D721Med (cell line): ENCODE results near the gene RABAC1.
A peak's percentile ranks its signal among the peaks of the same experiment; 100 is the strongest.

Experiments
- DNase-seq: peaks from one replicate; pipeline ENCODE4 v3.0.0; 2011; ENCODE audit warnings: low spot score; ENCODE audit not compliant: insufficient read length
- FAIRE-seq: peaks from 2 replicates; lab custom pipeline; 2011; peaks lifted over from hg19 to GRCh38; lab: Jason Lieb, UNC
- CTCF ChIP-seq: IDR thresholded peaks from 2 replicates; pipeline ENCODE4 v1.5.1; 2012; ENCODE audit warnings: mild to moderate bottlenecking, control low read depth; ENCODE audit not compliant: insufficient read depth; ENCODE audit errors: missing control alignments

The RABAC1 gene

GRCh38 chr19:41968751-41969595 is 9.9 kb upstream of the RABAC1 start:
- DNase-seq (no peak), FAIRE-seq (no peak)
- no peak for TF ChIP-seq CTCF

- FAIRE-seq = no peak
- no peak for TF ChIP-seq CTCF
- DNase-seq = no peak
These were observed 8.1 kb upstream of the RABAC1 start for GRCh38 chr19:41967054-41967783.

- DNase-seq (no peak), FAIRE-seq (no peak)
These were observed 6.0 kb upstream of the RABAC1 start for GRCh38 chr19:41965106-41965505.

DNA sequence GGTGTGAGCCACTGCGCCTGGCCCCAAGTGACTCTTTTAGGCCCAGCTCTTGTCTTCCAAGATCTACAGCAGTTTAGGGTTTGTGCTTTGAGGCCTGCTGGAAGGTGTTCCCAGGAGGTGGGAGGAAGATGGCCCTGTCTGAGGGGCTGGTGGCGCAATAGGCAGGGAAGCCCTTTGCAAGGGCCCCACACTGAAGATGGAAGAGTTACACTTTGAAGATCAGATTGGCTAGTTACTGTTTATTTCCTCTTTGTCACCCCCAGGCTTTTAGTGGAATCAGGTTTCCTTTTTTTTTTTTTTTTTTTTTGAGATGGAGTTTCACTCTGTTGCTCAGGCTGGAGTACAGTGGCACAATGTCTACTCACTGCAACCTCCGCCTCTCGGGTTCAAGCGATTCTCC is 1.9 kb upstream of the RABAC1 start:
- no peak for FAIRE-seq
- no peak for TF ChIP-seq CTCF
- DNase-seq = no peak

More at GRCh38 chr19:41965106-41965505, 6.0 kb upstream of the RABAC1 start:
- TF ChIP-seq CTCF = no peak

DNA sequence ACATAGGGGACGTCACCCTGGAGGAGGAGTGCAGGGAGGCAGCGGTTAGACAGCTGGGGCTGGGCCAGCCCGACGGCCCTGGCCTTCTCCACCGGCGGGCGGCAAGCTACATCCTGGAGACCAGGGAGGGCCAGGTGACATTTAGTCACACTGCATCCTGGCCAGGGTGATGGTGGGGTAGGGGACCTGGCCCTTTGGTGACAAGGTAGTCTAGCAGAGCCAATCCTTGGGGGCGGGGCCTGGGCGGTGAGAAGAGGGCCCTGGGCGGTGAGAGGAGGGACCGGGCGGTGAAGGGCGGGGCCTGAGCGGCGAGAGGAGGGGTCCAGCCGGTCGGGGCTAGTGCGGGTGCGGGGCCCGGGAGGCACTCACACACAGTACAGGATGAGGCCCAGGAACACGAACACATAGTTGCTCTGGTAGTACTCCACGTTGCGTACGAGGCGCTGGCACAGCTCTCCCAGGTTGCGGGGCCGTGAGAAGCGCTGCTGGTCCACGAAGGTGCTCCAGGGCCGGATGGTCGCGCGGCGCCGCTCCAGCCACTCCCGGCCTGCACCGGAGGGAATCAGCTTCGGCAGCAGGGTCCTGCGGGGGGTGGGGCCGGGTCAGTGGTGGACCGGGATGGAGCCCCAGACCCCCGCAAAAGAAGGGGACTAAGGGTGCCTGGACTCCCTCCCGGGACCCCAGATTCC is 610 bp downstream of the RABAC1 start:
- no peak for TF ChIP-seq CTCF
- FAIRE-seq = no peak
- peak; percentile 76 for DNase-seq

GRCh38 chr19:41957838-41958366 is 1.2 kb downstream of the RABAC1 start:
- peak; percentile 58 for TF ChIP-seq CTCF
- FAIRE-seq (no peak), DNase-seq (peak; percentile 76)
